HG02678 (cell line): ENCODE results near the gene MYL7.
"Not testable (repeated sequence)": the region's sequence is repeated elsewhere in the genome, so short reads cannot be mapped to it uniquely, and the experiment has no call there.

Experiments used
- ATAC-seq: cut with Tn5 transposase; IDR thresholded peaks from one replicate; pipeline ENCODE4 v1.9.1; 2021; ENCODE audit warnings: mild to moderate bottlenecking, moderate library complexity; ENCODE audit not compliant: unreplicated experiment

The MYL7 gene, protein sequence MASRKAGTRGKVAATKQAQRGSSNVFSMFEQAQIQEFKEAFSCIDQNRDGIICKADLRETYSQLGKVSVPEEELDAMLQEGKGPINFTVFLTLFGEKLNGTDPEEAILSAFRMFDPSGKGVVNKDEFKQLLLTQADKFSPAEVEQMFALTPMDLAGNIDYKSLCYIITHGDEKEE

DNA sequence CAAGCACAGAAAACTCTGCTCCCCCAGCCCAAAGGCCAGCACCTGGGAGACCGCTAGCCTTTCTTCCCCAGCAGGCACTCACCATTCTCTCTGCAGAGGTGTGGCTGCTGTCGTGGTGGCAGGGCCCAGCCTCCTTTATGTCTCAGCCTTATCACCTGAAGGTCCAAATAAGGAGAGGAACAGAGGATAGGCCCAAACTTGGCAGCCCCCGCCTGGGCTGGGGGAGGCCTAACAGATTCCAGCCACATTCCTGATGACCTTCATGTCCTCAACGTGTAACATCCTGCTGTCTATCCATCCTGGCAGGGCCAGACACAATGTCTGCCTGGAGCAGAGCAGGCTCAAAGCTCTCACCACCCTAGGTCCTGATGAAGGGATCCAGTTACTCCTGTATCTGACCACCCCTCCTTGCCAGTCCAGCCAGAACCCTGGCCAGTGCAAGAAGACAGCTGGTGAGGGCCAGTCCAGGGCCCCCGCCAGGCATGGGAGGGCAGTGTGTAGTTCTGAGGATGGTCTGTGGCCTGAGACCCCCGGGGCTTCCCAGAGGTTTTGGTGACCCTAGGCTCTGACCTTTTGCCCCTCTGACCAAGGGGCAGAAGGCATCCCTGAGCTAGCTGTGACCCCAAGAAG is at the start of gene MYL7:
Gene MYL7, minus strand, starts transcription at position 112 of the 630 bp plus-strand sequence. Its CDS starts 27 bp downstream, at position 85.
- ATAC-seq: no peak

DNA sequence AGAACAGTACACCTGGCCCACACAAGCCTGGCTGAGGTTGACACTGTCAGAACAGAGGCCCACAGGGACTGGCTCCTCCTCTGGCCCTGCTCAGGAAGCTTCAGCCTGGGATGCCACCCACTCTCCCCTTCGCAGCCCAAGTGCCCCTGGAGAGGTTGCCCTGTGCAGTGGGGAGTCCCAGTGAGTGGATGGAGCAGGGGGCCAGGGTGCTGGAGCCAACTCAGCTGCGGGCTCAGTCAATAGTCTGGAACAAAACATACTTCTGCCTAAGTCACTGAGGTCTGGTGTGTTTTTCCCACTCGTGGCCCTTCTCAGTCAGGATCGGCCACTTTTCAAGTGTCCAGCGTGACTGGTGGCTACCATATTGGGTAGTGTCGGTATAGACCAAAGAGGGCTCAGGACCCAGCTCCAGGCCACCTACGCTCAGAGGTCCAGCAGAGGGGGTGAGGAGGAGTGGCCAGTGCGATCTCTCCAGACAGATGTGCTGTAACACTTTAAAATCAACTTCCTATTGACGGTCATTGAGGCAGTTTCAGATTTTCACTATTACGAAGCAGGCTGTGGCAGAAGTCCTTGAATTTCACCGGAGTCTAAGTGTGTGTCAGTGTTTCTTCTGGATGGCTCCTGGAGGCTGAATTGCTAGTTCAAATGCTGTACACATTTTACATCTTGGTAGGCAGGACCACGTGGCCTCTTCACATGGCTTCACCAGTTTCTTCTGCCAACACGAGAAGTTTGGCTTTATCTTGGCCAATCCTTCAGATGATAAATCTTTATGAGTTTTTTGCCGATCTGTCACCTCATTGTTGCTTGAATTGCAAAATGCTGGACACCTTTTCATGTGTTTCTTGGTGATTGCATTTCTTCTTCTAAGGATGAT is 49.1 kb upstream of the MYL7 start:
- no peak for ATAC-seq

DNA sequence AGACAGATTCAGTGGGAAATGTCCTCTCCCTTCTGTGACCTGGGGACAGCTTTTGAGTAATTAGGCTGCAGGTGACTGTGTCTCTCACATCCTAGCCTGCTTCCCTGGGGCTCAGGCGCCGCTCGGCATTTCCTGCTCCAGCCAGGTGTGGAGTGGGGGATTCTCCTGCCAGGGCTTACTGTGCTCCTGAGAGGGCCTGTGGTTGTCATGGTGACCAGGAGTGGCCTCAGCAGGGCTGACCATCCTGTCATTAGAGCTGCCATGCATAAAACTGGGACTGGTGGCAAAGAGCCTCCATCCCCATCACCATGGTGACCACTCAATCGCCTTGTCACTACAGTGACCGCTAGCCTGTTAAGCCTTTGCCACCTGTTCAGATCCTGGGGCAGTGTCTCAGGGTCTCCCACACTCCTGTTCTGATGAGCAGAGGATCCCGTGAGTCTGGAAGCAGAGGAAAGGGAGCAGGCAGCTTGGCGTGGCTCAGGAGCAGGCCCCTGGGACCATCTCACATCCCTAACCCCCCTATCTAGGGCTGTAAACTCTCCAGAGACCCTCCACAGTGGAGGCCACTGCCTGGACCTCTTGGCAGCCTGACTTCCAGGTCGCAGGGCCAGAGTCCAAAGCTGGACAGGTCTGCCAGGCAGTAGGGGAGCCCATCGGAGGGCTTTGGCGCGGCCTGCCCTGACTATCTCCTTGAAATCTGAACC is 48.3 kb upstream of the MYL7 start, which contains the start of gene GCK:
Gene GCK, minus strand, starts transcription at position 154 of the 707 bp plus-strand sequence. CDS start 486 bp downstream, outside the sequence.
- ATAC-seq: no peak

DNA sequence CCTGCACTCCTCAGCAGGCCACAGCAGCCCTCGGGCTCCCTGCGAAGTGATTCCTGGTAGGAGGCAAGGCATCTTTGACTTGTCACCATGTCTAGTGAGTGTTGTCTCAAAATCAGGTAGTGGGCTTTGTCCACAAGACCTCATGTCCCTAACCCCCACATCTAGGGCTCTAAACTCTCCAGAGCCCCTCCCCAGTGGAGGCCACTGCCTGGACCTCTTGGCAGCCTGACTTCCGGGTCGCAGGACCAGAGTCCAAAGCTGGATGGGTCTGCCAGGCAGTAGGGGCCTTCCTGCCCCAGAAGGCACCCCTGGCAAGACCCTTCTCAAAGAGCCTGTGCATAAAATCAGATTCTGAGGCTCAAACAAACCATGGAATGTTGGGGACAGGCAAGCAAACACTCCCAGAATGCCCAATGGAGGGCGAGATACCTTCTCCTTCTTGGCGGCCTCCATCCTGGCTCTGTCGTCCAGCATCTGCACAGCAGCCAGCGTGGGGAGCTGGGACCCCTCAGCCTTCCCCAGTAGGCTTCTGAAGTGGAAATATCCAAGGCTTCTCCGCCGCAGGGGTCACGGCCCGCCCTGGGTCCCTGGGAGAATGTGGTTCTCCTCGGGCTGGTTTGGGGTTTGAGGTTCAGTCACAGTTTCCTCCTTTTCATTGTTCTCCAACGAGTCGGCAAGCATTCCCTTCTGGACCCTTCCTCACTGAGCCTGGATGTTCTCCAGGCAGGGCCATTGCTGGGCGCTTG is 47.5 kb upstream of the MYL7 start:
- no peak for ATAC-seq

DNA sequence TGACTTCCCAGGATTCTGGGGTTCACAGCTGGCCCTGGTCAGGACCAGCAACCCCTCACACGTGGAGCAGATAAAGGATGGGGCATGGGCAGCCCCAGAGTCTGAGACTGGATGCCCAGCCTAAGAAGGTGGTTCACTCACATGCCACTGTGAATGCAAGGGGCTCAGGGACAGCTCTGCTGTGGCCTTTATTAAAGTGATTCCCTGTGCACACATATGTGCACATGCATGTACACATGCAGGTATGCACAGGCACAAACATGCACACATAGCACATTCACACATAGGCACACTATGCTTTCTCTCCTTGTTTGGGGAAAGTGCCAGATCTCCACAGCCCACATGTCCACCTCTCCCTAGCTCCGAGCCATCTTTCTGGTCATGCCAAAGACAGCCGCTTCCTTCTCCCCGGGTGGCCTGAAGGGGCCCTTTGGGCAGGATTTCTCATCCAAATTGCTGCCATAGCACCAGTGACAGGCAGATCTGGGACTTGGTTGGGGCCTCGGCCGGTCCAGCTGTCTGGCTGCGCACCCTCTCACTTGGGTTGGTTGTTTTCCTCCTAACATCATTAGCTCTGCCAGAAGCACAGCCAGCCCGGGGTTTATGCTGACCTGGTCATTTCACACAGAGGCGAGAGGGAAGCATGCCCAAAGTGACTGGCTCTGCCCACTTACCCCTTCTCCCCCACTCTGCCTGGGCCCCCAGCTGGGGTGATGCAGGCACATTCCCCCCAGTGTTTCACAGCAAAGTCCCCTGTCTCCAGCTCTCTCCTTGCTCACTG is 46.7 kb upstream of the MYL7 start:
- ATAC-seq: no peak

DNA sequence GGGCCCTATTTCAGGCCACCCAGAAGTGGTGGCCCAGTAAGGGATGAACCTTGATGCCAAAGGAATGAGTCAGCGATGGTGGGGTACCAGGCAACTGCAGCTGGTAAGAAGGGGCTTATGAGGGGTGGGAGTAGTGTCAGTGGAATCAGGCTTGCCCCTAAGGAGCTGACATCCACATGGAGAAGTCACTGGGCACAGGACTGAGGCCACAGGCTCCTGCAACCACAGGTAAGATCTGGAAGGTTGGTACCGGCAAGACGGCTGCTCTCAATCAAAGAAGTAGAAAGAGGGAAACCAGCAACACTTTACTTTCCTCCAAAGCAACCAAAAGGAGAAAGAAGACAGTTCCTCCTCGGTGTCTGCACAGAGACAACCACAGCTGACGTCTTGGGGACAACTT is 45.6 kb upstream of the MYL7 start:
- no peak for ATAC-seq

DNA sequence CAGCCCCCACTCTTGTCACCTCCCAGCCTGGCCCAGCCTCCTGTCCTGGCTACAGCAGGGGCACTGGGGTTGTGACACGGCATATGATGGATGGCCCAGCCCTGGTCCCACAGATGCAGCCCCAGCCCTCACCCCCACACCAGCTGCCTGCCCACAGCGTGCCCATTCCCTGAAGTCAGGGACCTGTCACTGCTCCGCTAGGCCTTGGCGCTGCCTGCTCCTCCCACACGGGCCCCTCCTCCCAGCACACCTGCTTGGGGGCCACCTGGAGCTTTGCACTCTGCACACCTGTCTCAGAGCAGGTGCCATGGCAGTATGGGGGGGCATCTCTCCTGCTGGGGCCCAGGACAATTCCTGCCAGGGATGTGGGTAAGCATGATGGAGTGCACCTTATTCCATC is 44.6 kb upstream of the MYL7 start:
- no peak for ATAC-seq

DNA sequence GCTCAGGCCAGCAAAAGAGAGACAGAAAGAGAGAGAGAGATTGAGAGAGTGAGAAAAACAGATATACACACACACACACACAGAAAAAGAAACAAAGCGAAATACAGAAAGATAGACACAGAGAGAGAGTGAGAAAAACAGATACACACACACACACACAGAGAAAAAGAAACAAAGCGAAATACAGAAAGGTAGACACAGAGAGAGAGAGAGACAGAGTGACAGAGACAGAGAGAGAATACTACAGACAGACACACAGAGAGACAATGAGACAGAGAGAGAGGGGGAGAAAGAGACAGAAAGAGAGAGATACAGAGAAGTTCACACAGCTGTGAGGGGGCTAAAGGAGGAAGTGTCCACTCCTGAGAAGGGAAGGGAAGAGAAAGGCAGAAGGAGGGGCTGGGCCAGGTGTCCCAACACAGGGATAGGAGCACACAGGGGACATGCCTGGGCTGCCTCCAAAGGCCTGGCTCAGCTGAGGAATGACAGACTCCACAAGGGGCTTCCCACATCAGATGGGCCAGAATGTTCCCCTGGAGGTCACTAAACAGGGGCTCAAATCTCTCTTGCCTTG is 43.8 kb upstream of the MYL7 start:
- no peak for ATAC-seq

DNA sequence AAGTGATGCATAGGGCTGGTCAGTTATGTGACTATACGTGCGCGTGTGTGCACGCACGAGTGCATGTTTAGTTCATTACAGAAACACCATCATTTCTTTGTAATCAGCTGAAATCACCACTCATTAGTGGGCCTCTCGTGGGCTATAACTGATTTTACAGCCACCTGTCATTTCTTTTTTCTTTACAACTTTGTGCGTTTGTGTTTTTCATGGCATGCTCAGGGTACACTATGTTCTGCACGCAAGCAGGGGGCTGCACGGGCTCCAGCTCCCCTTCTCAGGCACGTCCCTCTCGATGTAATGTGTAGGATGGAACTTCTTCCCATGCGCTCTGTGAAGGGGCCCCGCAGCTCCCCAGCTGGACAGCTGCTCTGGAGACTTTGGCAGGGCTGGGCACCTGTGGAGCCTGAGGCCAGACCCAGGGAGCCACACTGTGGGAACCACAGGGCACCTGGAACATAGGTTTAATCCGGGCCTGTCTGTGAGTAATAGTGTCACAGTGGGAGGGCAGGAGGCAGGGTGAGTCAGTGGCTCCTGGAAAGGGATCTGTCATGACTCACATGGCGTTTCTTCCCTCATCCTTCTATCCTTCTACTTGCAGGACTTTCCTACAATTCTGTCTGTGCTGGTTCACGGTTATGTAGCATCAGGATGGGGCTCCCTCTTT is 43.2 kb upstream of the MYL7 start:
- no peak for ATAC-seq

DNA sequence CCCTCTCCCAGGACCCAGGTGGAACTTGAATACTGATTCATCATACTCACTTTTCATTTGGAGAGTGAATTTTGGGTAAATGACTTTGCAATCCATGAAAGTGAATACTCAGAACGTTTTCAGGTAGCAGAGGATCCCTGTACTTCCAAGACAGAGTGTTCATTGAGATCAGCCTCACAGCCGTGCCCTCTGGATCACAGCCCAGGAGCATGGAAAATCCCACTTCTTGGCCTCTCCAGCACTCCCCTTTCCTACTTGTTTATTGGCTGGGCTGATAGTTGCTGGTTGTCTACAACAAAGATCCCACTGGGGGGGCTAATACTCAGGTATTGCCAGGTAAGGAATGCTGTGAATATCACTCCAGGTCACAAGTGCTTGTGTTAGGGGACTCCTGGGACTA is 42.3 kb upstream of the MYL7 start:
- no peak for ATAC-seq

DNA sequence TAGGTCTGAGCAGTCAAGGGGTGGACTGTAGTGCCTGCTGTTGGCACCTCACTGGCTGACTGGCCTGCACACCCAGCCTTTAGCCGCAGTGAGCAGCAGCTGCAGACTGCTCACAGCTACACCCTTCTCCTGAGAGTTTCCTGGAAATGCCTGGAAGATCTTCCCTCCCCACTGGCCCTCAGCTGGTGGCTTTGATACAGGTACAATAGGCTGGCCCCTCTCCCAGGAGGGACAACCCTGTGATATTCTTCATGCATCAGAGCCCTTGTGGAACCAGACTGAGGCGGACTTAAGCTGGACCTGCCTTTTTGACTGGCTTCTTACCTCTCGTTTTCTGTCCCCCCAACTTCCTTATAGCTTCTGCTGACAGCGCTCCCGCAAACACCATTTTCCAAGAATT is 41.7 kb upstream of the MYL7 start:
- no peak for ATAC-seq

DNA sequence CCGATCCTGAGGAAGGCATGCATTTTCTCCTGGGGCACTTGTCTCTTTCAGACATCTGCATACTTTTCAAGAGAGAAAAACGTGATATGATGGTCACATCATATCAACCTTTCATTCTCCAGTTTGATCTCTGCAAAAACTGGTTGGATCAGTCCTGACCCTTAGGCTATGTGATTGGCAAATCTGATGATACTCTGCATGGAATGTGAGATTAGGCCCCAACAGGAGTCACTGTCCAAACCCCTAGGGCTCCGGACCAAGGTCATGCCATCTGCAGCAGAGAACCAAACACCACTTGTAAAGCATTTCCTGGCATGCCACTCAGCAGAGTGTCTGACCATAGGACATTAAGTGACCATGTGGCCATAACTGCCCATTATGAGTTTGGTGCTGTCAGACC is 39.5 kb upstream of the MYL7 start:
- no peak for ATAC-seq

DNA sequence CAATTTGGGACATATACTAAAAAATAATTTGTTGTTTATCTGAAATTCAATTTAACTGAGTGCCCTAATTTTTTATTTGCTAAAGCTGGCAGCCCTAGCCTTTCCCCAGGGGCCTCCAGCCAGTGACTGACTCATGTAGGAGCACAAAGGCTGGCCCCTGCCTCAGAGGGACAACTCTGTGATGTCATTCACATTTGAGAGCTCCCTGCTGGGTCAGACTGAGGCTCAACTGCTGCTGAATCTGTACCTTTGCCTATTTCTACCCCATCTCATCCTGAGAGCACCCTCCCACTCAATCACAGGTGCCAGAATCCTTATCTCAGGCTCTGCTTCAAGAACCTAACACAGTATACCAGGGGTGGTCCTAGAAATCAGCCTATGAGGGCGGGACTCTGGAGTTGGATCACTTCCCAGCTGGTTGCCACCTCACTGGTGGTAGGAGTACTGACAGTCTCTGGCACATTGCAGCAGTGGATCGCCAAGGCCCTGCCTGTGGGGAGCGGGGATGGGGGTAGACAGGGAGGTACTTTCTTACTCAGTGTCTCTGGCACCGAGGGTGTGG is 36.5 kb upstream of the MYL7 start:
- ATAC-seq: no peak

DNA sequence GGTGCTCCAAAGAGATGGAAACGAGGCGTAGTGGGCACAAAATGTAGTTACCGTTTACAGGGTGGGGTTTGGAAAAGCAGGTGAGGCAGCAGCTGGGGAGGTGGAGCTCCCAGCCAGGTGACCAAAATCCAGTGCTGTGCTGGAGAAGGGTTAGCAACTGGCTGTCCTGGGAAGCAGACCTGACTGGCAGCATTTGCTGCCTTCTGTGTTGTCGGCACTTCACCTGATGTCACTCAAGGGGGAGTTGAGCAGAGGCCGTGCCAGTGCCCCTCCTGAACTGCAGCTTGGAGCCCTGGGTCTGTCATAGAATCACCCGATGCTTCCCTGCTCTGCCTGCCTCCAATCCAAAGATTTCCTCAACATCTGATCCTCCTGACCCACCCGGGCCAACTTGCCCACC is 35.4 kb upstream of the MYL7 start:
- no peak for ATAC-seq

DNA sequence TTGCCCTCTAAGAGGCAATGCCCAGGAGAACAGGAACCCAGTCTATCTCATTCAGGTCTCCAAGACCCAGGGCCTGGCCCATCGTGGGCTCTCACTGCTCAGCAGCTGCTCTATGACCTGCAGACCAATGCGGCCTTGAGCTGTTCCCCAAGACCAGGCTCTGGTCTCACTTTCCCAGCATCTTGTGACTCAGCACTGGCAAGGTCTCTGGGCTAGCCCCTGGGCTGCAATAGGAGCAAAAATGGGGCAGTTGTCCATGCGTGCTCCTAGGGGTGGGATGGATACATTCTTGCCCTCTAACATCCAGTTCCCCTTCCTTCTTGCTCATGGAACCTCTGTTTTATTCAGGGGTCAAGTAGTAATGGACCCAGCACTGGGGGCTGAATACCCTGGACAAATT is 34.6 kb upstream of the MYL7 start:
- no peak for ATAC-seq

DNA sequence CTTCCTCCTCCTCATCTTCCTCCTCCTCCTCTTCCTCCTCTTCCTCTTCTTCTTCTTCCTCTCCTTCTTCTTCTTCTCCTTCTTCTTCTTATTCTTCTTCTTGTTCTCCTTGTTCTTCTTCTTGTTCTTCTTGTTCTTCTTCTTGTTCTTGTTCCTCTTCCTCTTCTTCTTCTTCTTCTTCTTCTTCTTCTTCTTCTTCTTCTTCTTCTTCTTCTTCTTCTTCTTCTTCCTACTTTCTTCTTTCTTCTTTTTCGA is 33.5 kb upstream of the MYL7 start:
- ATAC-seq: not testable (repeated sequence)

DNA sequence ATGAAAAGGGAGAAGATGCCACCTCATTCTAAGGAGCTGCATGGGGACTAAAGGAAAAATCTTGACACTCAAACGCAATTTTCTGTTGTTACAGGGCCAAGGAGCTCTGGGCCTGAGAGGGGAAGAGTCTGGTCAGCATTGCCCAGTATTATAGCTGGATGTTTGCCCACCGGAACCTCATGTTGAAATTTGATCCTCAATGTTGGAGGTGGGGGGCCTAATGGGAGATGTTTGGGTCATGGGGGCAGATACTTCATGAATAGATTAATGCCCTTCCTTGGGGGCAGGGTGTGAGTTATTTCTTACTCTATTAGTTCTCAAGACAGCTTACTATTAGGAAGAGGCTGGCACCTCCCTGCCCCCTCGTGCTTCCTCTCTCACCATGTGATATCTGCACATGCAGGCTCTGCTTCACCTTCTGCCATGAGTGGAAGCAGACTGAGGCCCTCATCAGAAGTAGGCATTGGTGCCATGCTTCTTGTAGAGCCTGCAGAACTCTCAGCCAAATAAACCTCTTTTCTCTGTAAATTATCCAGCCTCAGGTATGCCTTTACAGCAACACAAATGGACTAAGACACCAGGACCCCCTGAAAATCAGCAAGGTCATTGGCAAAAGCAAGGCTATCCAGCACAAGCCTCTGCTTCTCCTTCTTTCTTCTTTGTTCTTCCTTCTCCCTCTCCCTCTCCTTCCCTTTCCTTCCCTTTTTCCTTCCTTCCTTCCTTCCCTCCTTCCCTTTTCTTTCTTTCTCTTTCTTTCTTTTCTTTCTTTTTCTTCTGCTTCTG is 33.0 kb upstream of the MYL7 start:
- ATAC-seq: no peak

DNA sequence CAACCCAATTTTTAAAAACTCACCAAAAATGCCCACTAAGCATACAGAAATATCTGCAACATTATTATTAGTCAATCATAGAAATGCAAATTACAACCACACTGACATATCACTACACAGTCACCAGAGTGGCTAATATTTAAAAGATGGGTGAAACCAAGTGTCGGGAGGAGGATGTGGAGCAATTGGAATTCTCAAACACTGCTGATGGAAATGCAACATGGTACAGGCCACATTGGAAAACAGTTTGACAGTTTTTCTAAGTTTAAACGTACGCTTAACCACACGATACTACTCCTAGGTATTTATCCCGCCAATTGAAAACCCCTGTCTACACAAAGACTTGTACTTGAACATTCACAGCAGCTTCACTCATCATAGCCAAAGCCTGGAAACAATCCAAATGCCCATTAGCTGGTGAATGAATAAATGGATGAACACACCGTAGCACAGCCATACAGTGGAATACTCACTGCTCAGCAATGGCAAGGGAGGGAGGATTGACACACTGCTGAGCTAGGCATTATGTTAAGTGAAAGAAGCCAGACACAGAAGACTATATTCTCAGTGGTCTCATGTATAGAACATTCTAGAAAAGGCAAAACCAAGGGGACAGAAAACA is 31.8 kb upstream of the MYL7 start:
- no peak for ATAC-seq
